HT1080 (cell line): Measurements from ENCODE around the gene DFFA. TPM values are rescaled to one million over a fixed set of nuclear protein-coding genes. Genes with fewer than 3 reads are reported as not detected.
A peak's percentile ranks its signal among the peaks of the same experiment; 100 is the strongest.
"Not testable (repeated sequence)": the region's sequence is repeated elsewhere in the genome, so short reads cannot be mapped to it uniquely, and the experiment has no call there.

Experiments
- DNase-seq: peaks from one replicate; pipeline ENCODE4 v3.0.0-alpha.2; 2015; ENCODE audit warnings: low read depth
- total RNA-seq: library from RNA; depleted of rRNA; stranded (reverse); fragments of >200 nt; shearing (Covaris generic); gene quantifications from 2 replicates; pipeline ENCODE4 v1.2.3, GENCODE V29; 2014

The DFFA gene
- total RNA-seq, 1 experiment from 2014 or later: 78.0 TPM

GRCh38 chr1:10467078-10467477, 5.3 kb downstream of the DFFA start:
- no peak for DNase-seq

GRCh38 chr1:10459184-10459583, 13.1 kb downstream of the DFFA start:
- peak; percentile 75 for DNase-seq

GRCh38 chr1:10457875-10458274, 14.5 kb downstream of the DFFA start:
- DNase-seq: no peak

- DNase-seq: not testable (repeated sequence)
Observed at GRCh38 chr1:10457462-10457861, 14.9 kb downstream of the DFFA start.

- no peak for DNase-seq
Observed at GRCh38 chr1:10456661-10457060, 15.7 kb downstream of the DFFA start.

GRCh38 chr1:10456048-10456447, 16.3 kb downstream of the DFFA start:
- no peak for DNase-seq

- no peak for DNase-seq
Observed at GRCh38 chr1:10451287-10451686, 21.0 kb downstream of the DFFA start.

GRCh38 chr1:10450836-10451235, 21.5 kb downstream of the DFFA start:
- no peak for DNase-seq

GRCh38 chr1:10450156-10450814, 22.0 kb downstream of the DFFA start:
- DNase-seq: no peak

GRCh38 chr1:10449751-10450150, 22.6 kb downstream of the DFFA start, which contains the start of gene CORT:
CORT (plus strand) TSS chr1:10450031; CDS start chr1:10450224, 193 bp downstream.
- no peak for DNase-seq

- no peak for DNase-seq
Observed at GRCh38 chr1:10446790-10447422, 25.4 kb downstream of the DFFA start.

GRCh38 chr1:10444795-10445397, 27.4 kb downstream of the DFFA start:
- no peak for DNase-seq

GRCh38 chr1:10444248-10444647, 28.1 kb downstream of the DFFA start:
- no peak for DNase-seq

- DNase-seq: no peak
Observed at GRCh38 chr1:10440794-10441193, 31.5 kb downstream of the DFFA start.

- DNase-seq: no peak
Observed at GRCh38 chr1:10440305-10440704, 32.0 kb downstream of the DFFA start.

- no peak for DNase-seq
Observed at GRCh38 chr1:10438677-10439163, 33.6 kb downstream of the DFFA start.

- no peak for DNase-seq
Observed at GRCh38 chr1:10437052-10437451, 35.3 kb downstream of the DFFA start.

GRCh38 chr1:10434590-10434989, 37.7 kb downstream of the DFFA start:
- no peak for DNase-seq

- DNase-seq: no peak
Observed at GRCh38 chr1:10433790-10434189, 38.5 kb downstream of the DFFA start.

- no peak for DNase-seq
Observed at GRCh38 chr1:10432910-10433700, 39.2 kb downstream of the DFFA start.

- peak; percentile 10 for DNase-seq
Observed at GRCh38 chr1:10431070-10431730, 41.1 kb downstream of the DFFA start.
